NCI-H1105 treated with DMSO at 0.1 percent for 48 hours (cell line): ENCODE data around the gene SLA2.

Experiments used
- DNase-seq: peaks from one replicate; lab custom pipeline; 2025; lab: John Stamatoyannopoulos, UW

SLA2 gene

GRCh38 chr20:36607586-36608387 is 38.2 kb downstream of the SLA2 start:
- no peak for DNase-seq

GRCh38 chr20:36606158-36607066 is 39.6 kb downstream of the SLA2 start:
- DNase-seq: no peak

- DNase-seq: peak; percentile 98
These were observed 40.4 kb downstream of the SLA2 start, which contains the start of gene RAB5IF for GRCh38 chr20:36605399-36606157. Gene RAB5IF (plus strand): TSS chr20:36605779. CDS start chr20:36605952, 173 bp downstream.

GRCh38 chr20:36604952-36605398 is 41.0 kb downstream of the SLA2 start:
- DNase-seq: no peak

GRCh38 chr20:36601540-36601939 is 44.5 kb downstream of the SLA2 start:
- no peak for DNase-seq

GRCh38 chr20:36599912-36600345 is 46.1 kb downstream of the SLA2 start:
- DNase-seq: no peak

GRCh38 chr20:36593347-36593929 is 52.6 kb downstream of the SLA2 start:
- no peak for DNase-seq

GRCh38 chr20:36591854-36592641 is 53.9 kb downstream of the SLA2 start:
- DNase-seq: peak; percentile 43

- no peak for DNase-seq
These were observed 54.7 kb downstream of the SLA2 start for GRCh38 chr20:36591281-36591680.

- DNase-seq: no peak
These were observed 58.5 kb downstream of the SLA2 start for GRCh38 chr20:36587388-36588070.

- peak; percentile 14 for DNase-seq
These were observed 60.4 kb downstream of the SLA2 start for GRCh38 chr20:36585410-36586125.

- no peak for DNase-seq
These were observed 61.9 kb downstream of the SLA2 start for GRCh38 chr20:36584018-36584481.

GRCh38 chr20:36582821-36583220 is 63.2 kb downstream of the SLA2 start:
- no peak for DNase-seq

- DNase-seq: no peak
These were observed 63.7 kb downstream of the SLA2 start for GRCh38 chr20:36582322-36582721.

- DNase-seq: no peak
These were observed 65.9 kb downstream of the SLA2 start for GRCh38 chr20:36579996-36580545.

- no peak for DNase-seq
These were observed 67.5 kb downstream of the SLA2 start for GRCh38 chr20:36578356-36579041.

- DNase-seq: no peak
These were observed 69.9 kb downstream of the SLA2 start for GRCh38 chr20:36576081-36576445.

- no peak for DNase-seq
These were observed 71.4 kb downstream of the SLA2 start for GRCh38 chr20:36574366-36575135.
